Fibroblast of lung (primary cell): ENCODE results near the gene SPEN.

Source experiments
- CTCF ChIP-seq, 2 donors: IDR thresholded peaks in 1 of 2; conservative IDR thresholded peaks in 1 of 2; 1 replicate in 1 of 2; 2 replicates in 1 of 2; pipeline ENCODE4 v1.5.1; 2011 to 2012; ENCODE audit warnings: low read length in 2 of 2, control low read depth in 1 of 2, inconsistent platforms in 1 of 2, low read depth in 1 of 2, mild to moderate bottlenecking in 1 of 2
- EZH2 ChIP-seq: IDR thresholded peaks from 2 replicates; pipeline ENCODE4 v1.5.1; 2012; ENCODE audit warnings: low read length, control low read depth, mild to moderate bottlenecking; ENCODE audit errors: missing control alignments

- TF ChIP-seq CTCF (conservative IDR thresholded peaks at IDR 0.05 in 1 of 2, IDR thresholded peaks at IDR 0.05 in 1 of 2; ENCODE audit: low read depth in 1 of 2, low read length in 2 of 2) (no peak), EZH2 (no peak)
These were observed 37.4 kb upstream of the SPEN start for GRCh38 chr1:15810073-15810472.
